ENCODE results near the gene ULK4. TPM values are rescaled to one million over a fixed set of nuclear protein-coding genes. Genes with fewer than 3 reads are reported as not detected.

The ULK4 gene
- total and polyA plus RNA-seq, 2 of the 8 experiments (the other 6 are each of a cell fraction or from before 2014, with no cell fraction given) = 3.0 to 10.8 TPM

DNA sequence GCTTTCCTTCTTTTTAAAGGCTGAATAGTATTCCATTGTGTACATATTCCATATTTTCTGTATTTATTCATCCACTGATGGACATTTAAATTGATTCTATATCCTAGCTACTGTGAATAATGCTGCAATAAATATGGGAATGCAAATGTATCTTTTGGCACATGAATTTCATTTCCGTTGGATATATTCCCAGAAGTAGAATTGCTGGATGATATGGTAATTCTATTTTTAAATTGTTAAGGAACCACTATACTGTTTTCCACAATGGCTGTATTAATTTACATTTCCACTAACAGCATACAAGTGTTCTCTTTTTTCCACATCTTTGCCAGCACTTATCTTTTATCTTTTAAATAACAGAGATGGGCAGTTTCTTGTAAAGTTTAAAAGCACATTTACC lies 459.9 kb downstream of the ULK4 start:
- no peak overlapping the region for H2BK12ac ChIP-seq (ENCODE audit: low read depth, low read length)
- H3K27ac ChIP-seq (ENCODE audit: low read depth, low read length) = no peak overlapping the region
- DNase-seq (ENCODE audit: low read depth in 1 of 2, low spot score in 2 of 2) (no peak), FAIRE-seq (no peak)
- H2AK5ac ChIP-seq (ENCODE audit: low read depth, low read length) = no peak overlapping the region
- H3K4me1 ChIP-seq (replicated peaks in 1 of 4; ENCODE audit: control insufficient read depth in 3 of 4, insufficient read depth in 4 of 4, low read length in 3 of 4) = no peaks in the 10 kb centered on the region
- H3K14ac ChIP-seq (ENCODE audit: insufficient read length) = no peak overlapping the region
- no peak overlapping the region for H3K23ac ChIP-seq (ENCODE audit: insufficient read length)
- no peak overlapping the region for H4K5ac ChIP-seq (ENCODE audit: insufficient read length, low read depth, low read length)
- H3K4ac ChIP-seq (replicated peaks; ENCODE audit: insufficient read length, low read depth, low read length) = no peak overlapping the region
- no peak overlapping the region for H2BK5ac ChIP-seq (ENCODE audit: low read depth, low read length)
- H3K36me3 ChIP-seq (ENCODE audit: control insufficient read depth in 2 of 4, insufficient read depth in 4 of 4, low read length in 3 of 4) = no peaks in the 10 kb centered on the region
- H3K18ac ChIP-seq (ENCODE audit: extremely low read depth, low read length) = no peak overlapping the region
- H2BK20ac ChIP-seq (ENCODE audit: low read length) = no peak overlapping the region
- no peak overlapping the region for H2BK120ac ChIP-seq (replicated peaks; ENCODE audit: low read depth, low read length)
- no peak overlapping the region for H4K91ac ChIP-seq (replicated peaks; ENCODE audit: insufficient read length, low read length)
- ChIA-PET CTCF (ENCODE audit: partially characterized antibody) (no interaction called here), POLR2A (ENCODE audit: partially characterized antibody) (no interaction called here)
- TF ChIP-seq TEAD4 (IDR thresholded peaks at IDR 0.05; ENCODE audit: low read depth, low read length) (no peak), KDM4A (IDR thresholded peaks at IDR 0.05; ENCODE audit: low read depth, low read length, severe bottlenecking) (no peak), SIX5 (IDR thresholded peaks at IDR 0.05; ENCODE audit: low read depth, low read length) (no peak), CHD1 (IDR thresholded peaks at IDR 0.05; ENCODE audit: low read depth, low read length) (no peak), POLR2A (IDR thresholded peaks at IDR 0.05; ENCODE audit: control extremely low read depth in 1 of 2, low read depth in 2 of 2, low read length in 2 of 2) (no peak), PHF8 (conservative IDR thresholded peaks at IDR 0.05; ENCODE audit: low read depth, low read length) (no peak), BRCA1 (IDR thresholded peaks at IDR 0.05; ENCODE audit: low read depth, low read length) (no peak), SIRT6 (IDR thresholded peaks at IDR 0.05; ENCODE audit: low read length) (no peak), MAFK (IDR thresholded peaks at IDR 0.05; ENCODE audit: low read depth, low read length) (no peak), EGR1 (IDR thresholded peaks at IDR 0.05; ENCODE audit: borderline replicate concordance, low read depth, low read length) (no peak), SAP30 (IDR thresholded peaks at IDR 0.05; ENCODE audit: insufficient read depth, insufficient replicate concordance, low read length) (no peak), BACH1 (IDR thresholded peaks at IDR 0.05; ENCODE audit: low read length) (no peak), CREB1 (IDR thresholded peaks at IDR 0.05) (no peak)
- TF ChIP-seq, protein P1, sequence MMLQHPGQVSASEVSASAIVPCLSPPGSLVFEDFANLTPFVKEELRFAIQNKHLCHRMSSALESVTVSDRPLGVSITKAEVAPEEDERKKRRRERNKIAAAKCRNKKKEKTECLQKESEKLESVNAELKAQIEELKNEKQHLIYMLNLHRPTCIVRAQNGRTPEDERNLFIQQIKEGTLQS (IDR thresholded peaks at IDR 0.05; ENCODE audit: insufficient read depth, low read depth, low read length) = no peak
- no peaks in the 10 kb centered on the region for H3K9me3 ChIP-seq (ENCODE audit: insufficient read depth in 2 of 2, low read depth in 1 of 2, low read length in 1 of 2)
- H3K79me1 ChIP-seq (ENCODE audit: low read depth, low read length) = no peaks in the 10 kb centered on the region
- H3K56ac ChIP-seq (replicated peaks; ENCODE audit: insufficient read length, low read depth, low read length) = no peak overlapping the region
- H3K27me3 ChIP-seq (replicated peaks in 1 of 4; ENCODE audit: control insufficient read depth in 3 of 4, extremely low read depth in 1 of 4, insufficient read depth in 3 of 4, low read length in 3 of 4) = no peaks in the 10 kb centered on the region
- no peak overlapping the region for H3K4me2 ChIP-seq (ENCODE audit: insufficient read depth in 1 of 2, low read depth in 2 of 2, low read length in 2 of 2)
- no peaks in the 10 kb centered on the region for H3K23me2 ChIP-seq (ENCODE audit: low read depth, low read length)
- H3K79me2 ChIP-seq (ENCODE audit: control insufficient read depth in 1 of 2, insufficient read depth in 2 of 2, low read length in 2 of 2) = no peaks in the 10 kb centered on the region
- H4K20me1 ChIP-seq (replicated peaks in 1 of 2; ENCODE audit: control insufficient read depth in 1 of 2, insufficient read depth in 2 of 2, low read length in 2 of 2) = no peaks in the 10 kb centered on the region
- no peak overlapping the region for H2AFZ ChIP-seq (ENCODE audit: low read length)
- 77% methylated on average over 1 of the region's 1 CpG; no CpG with 5 or more reads in 1 of the 2 experiments for WGBS, 2 experiments (ENCODE audit: extremely low coverage in 1 of 2, insufficient coverage in 1 of 2, insufficient read length in 1 of 2, insufficient replicate concordance in 2 of 2, low coverage in 1 of 2, low lambda C conversion rate in 2 of 2, missing lambda C conversion rate in 1 of 2)
- no peak overlapping the region for H3K9ac ChIP-seq (replicated peaks in 1 of 4; ENCODE audit: extremely low read depth in 1 of 4, low read depth in 3 of 4, low read length in 3 of 4)
- H3K4me3 ChIP-seq (ENCODE audit: extremely low read depth in 1 of 4, insufficient read depth in 2 of 4, low read depth in 3 of 4, low read length in 4 of 4) = no peak overlapping the region
- no peak overlapping the region for H4K8ac ChIP-seq (ENCODE audit: extremely low read depth, insufficient read depth, low read length)
- no peak overlapping the region for H2BK15ac ChIP-seq (ENCODE audit: low read length)

All from H1 (cell line).